HCT116 (cell line): ENCODE results near the gene VSIG4.

Source experiments
- CEBPB ChIP-seq: IDR thresholded peaks from 2 replicates; pipeline ENCODE4 v1.6.1; 2012; ENCODE audit warnings: low read depth
- EGR1 ChIP-seq: IDR thresholded peaks from 2 replicates; pipeline ENCODE4 v1.6.1; 2012; ENCODE audit warnings: low read depth
- EZH2 ChIP-seq: fragments of 200-600 bp; sonication (generic); IDR thresholded peaks from 2 replicates; pipeline ENCODE4 v1.6.1; 2017; ENCODE audit warnings: antibody characterized with exemption, mixed run types
- FOSL1 ChIP-seq: IDR thresholded peaks from 2 replicates; pipeline ENCODE4 v1.6.1; 2012; ENCODE audit warnings: low read depth
- POLR2A ChIP-seq: IDR thresholded peaks from 2 replicates; pipeline ENCODE4 v1.7.0; 2011; ENCODE audit warnings: borderline replicate concordance; ENCODE audit not compliant: insufficient read depth, insufficient read length; ENCODE audit errors: extremely low read depth
- POLR2AphosphoS5 ChIP-seq: IDR thresholded peaks from 2 replicates; pipeline ENCODE4 v1.6.1; 2011; ENCODE audit warnings: mild to moderate bottlenecking, low read depth, low read length, moderate library complexity
- RAD21 ChIP-seq: IDR thresholded peaks from 2 replicates; pipeline ENCODE4 v1.6.1; 2012; ENCODE audit warnings: low read depth, mild to moderate bottlenecking
- SRF ChIP-seq: IDR thresholded peaks from 2 replicates; pipeline ENCODE4 v1.6.1; 2012; ENCODE audit warnings: low read depth
- YY1 ChIP-seq: IDR thresholded peaks from 2 replicates; pipeline ENCODE4 v1.6.1; 2011; ENCODE audit warnings: low read length, low read depth, moderate library complexity, mild to moderate bottlenecking; ENCODE audit not compliant: insufficient replicate concordance; ENCODE audit errors: extremely low read depth
- TF ChIP-seq, protein P1 (sequence below), 3 experiments: fragments of 200-600 bp in 1 of 3; sonication (generic) in 1 of 3; IDR thresholded peaks in 2 of 3; conservative IDR thresholded peaks in 1 of 3; 2 replicates each; pipeline ENCODE4 v1.5.1; 2012 to 2017; ENCODE audit warnings: low read depth in 2 of 3, low read length in 2 of 3, antibody characterized with exemption in 1 of 3, borderline replicate concordance in 1 of 3, control low read depth in 1 of 3, mild to moderate bottlenecking in 1 of 3, mixed read lengths in 1 of 3, mixed run types in 1 of 3, moderate library complexity in 1 of 3; ENCODE audit not compliant: insufficient read depth in 1 of 3
- TF ChIP-seq, protein P2 (sequence below): IDR thresholded peaks from 2 replicates; pipeline ENCODE4 v1.6.1; 2012; ENCODE audit warnings: low read depth
- TF ChIP-seq, protein P3 (sequence below): IDR thresholded peaks from 2 replicates; pipeline ENCODE4 v1.6.1; 2011; ENCODE audit warnings: mild to moderate bottlenecking, low read length, moderate library complexity; ENCODE audit not compliant: insufficient replicate concordance; ENCODE audit errors: extremely low read depth
- TF ChIP-seq, protein P4 (sequence below): IDR thresholded peaks from 2 replicates; pipeline ENCODE4 v1.6.1; 2012

DNA sequence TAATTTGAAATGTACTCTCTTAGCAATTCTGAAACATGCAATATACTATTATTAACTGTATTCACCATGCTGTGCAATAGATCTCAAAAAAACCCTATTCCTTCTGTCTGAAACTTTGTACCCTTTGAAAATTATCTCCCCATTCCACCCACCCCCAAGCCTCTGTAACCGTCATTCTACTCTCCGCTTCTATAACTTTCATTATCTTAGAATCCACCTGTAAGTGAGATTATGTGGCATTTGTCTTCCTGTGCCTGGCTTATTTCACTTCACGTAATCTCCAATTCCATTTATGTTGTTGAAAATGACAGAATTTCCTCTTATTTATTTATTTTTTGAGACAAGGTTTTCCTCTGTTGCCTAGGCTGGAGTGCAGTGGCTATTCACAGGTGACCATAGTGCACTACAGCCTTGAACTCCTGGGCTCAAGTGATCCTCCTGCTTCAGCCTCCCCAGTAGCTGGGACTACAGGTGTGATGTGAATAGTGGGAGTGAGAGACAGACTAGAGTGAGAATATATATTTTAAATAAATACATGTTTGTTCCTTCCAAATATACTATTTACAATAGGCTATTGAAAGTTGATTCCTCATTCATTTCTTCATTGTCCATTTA, 30.5 kb downstream of the VSIG4 start:
- TF ChIP-seq CEBPB (no peak), RAD21 (no peak), POLR2A (no peak), POLR2AphosphoS5 (no peak), EGR1 (no peak), YY1 (no peak), SRF (no peak), EZH2 (no peak), FOSL1 (no peak)
- TF ChIP-seq, protein P1, sequence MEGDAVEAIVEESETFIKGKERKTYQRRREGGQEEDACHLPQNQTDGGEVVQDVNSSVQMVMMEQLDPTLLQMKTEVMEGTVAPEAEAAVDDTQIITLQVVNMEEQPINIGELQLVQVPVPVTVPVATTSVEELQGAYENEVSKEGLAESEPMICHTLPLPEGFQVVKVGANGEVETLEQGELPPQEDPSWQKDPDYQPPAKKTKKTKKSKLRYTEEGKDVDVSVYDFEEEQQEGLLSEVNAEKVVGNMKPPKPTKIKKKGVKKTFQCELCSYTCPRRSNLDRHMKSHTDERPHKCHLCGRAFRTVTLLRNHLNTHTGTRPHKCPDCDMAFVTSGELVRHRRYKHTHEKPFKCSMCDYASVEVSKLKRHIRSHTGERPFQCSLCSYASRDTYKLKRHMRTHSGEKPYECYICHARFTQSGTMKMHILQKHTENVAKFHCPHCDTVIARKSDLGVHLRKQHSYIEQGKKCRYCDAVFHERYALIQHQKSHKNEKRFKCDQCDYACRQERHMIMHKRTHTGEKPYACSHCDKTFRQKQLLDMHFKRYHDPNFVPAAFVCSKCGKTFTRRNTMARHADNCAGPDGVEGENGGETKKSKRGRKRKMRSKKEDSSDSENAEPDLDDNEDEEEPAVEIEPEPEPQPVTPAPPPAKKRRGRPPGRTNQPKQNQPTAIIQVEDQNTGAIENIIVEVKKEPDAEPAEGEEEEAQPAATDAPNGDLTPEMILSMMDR (IDR thresholded peaks at IDR 0.05 in 2 of 3, conservative IDR thresholded peaks at IDR 0.05 in 1 of 3; ENCODE audit: borderline replicate concordance in 1 of 3, insufficient read depth in 1 of 3, low read depth in 2 of 3, low read length in 2 of 3), result no peak
- TF ChIP-seq, protein P2, sequence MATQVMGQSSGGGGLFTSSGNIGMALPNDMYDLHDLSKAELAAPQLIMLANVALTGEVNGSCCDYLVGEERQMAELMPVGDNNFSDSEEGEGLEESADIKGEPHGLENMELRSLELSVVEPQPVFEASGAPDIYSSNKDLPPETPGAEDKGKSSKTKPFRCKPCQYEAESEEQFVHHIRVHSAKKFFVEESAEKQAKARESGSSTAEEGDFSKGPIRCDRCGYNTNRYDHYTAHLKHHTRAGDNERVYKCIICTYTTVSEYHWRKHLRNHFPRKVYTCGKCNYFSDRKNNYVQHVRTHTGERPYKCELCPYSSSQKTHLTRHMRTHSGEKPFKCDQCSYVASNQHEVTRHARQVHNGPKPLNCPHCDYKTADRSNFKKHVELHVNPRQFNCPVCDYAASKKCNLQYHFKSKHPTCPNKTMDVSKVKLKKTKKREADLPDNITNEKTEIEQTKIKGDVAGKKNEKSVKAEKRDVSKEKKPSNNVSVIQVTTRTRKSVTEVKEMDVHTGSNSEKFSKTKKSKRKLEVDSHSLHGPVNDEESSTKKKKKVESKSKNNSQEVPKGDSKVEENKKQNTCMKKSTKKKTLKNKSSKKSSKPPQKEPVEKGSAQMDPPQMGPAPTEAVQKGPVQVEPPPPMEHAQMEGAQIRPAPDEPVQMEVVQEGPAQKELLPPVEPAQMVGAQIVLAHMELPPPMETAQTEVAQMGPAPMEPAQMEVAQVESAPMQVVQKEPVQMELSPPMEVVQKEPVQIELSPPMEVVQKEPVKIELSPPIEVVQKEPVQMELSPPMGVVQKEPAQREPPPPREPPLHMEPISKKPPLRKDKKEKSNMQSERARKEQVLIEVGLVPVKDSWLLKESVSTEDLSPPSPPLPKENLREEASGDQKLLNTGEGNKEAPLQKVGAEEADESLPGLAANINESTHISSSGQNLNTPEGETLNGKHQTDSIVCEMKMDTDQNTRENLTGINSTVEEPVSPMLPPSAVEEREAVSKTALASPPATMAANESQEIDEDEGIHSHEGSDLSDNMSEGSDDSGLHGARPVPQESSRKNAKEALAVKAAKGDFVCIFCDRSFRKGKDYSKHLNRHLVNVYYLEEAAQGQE, result no peak
- TF ChIP-seq, protein P3, sequence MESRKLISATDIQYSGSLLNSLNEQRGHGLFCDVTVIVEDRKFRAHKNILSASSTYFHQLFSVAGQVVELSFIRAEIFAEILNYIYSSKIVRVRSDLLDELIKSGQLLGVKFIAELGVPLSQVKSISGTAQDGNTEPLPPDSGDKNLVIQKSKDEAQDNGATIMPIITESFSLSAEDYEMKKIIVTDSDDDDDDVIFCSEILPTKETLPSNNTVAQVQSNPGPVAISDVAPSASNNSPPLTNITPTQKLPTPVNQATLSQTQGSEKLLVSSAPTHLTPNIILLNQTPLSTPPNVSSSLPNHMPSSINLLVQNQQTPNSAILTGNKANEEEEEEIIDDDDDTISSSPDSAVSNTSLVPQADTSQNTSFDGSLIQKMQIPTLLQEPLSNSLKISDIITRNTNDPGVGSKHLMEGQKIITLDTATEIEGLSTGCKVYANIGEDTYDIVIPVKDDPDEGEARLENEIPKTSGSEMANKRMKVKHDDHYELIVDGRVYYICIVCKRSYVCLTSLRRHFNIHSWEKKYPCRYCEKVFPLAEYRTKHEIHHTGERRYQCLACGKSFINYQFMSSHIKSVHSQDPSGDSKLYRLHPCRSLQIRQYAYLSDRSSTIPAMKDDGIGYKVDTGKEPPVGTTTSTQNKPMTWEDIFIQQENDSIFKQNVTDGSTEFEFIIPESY, result no peak
- TF ChIP-seq, protein P4, sequence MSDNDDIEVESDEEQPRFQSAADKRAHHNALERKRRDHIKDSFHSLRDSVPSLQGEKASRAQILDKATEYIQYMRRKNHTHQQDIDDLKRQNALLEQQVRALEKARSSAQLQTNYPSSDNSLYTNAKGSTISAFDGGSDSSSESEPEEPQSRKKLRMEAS, result no peak
